GM23338 (cell line): Measurements from ENCODE around the gene CCNYL1. TPM values are rescaled to one million over a fixed set of nuclear protein-coding genes. Genes with fewer than 3 reads are reported as not detected.

Experiments used
- ATAC-seq: fragments of 200-7000 bp; cut with Tn5 transposase; 3 replicates; pipeline ENCODE4 v1.9.1; 2020
- DNase-seq: peaks from one replicate; pipeline ENCODE4 v3.0.0-alpha.2; 2015; ENCODE audit warnings: low spot score
- H2AFZ ChIP-seq: fragments of 200-600 bp; sonication (generic); 2 replicates; pipeline ENCODE4 v1.8.0; 2016; ENCODE audit warnings: antibody characterized with exemption, mild to moderate bottlenecking, moderate library complexity
- H3F3A ChIP-seq: fragments of 200-600 bp; sonication (generic); replicated peaks from 2 replicates; pipeline ENCODE4 v1.8.0; 2017; ENCODE audit warnings: antibody characterized with exemption, mixed run types, low read depth
- H3K27ac ChIP-seq: fragments of 200-600 bp; sonication (generic); 2 replicates; pipeline ENCODE4 v1.6.1; 2016; ENCODE audit warnings: low read depth
- H3K27me3 ChIP-seq: fragments of 200-600 bp; sonication (generic); 2 replicates; pipeline ENCODE4 v1.8.0; 2016; ENCODE audit warnings: mild to moderate bottlenecking, mixed run types, moderate library complexity; ENCODE audit not compliant: insufficient read depth
- H3K36me3 ChIP-seq: fragments of 200-600 bp; sonication (generic); 2 replicates; pipeline ENCODE4 v1.8.0; 2016; ENCODE audit warnings: mild to moderate bottlenecking; ENCODE audit not compliant: insufficient read depth
- H3K4me1 ChIP-seq: fragments of 200-600 bp; sonication (generic); 2 replicates; pipeline ENCODE4 v1.8.0; 2016; ENCODE audit warnings: mild to moderate bottlenecking, moderate library complexity; ENCODE audit not compliant: insufficient read depth
- H3K4me2 ChIP-seq: fragments of 200-600 bp; sonication (generic); 2 replicates; pipeline ENCODE4 v1.7.1; 2017; ENCODE audit warnings: mixed run types
- H3K4me3 ChIP-seq: fragments of 200-600 bp; sonication (generic); 2 replicates; pipeline ENCODE4 v1.6.1; 2016; ENCODE audit warnings: mixed run types
- H3K79me2 ChIP-seq: fragments of 200-600 bp; sonication (generic); replicated peaks from 2 replicates; pipeline ENCODE4 v1.8.0; 2017; ENCODE audit warnings: mild to moderate bottlenecking; ENCODE audit not compliant: insufficient read depth
- H3K9me2 ChIP-seq: fragments of 200-600 bp; sonication (generic); 2 replicates; pipeline ENCODE4 v1.8.0; 2017; ENCODE audit not compliant: insufficient read depth
- H4K20me1 ChIP-seq: fragments of 200-600 bp; sonication (generic); replicated peaks from 2 replicates; pipeline ENCODE4 v1.8.0; 2017; ENCODE audit warnings: mild to moderate bottlenecking; ENCODE audit not compliant: insufficient read depth
- H3K27ac Mint-ChIP-seq: 2 replicates; pipeline ENCODE4 v1.8.0; 2020; ENCODE audit warnings: inconsistent platforms, mild to moderate bottlenecking, moderate library complexity, mixed read lengths
- H3K27me3 Mint-ChIP-seq: 3 replicates; pipeline ENCODE4 v1.8.0; 2022; ENCODE audit warnings: low read depth, mild to moderate bottlenecking, moderate library complexity, mixed read lengths, inconsistent platforms; ENCODE audit not compliant: insufficient read depth, poor library complexity
- H3K36me3 Mint-ChIP-seq: 3 replicates; pipeline ENCODE4 v1.8.0; 2021; ENCODE audit warnings: low read depth, mild to moderate bottlenecking, inconsistent platforms, moderate library complexity, mixed read lengths
- H3K4me1 Mint-ChIP-seq: 3 replicates; pipeline ENCODE4 v1.8.0; 2020; ENCODE audit warnings: mild to moderate bottlenecking, inconsistent platforms, mixed read lengths
- H3K4me3 Mint-ChIP-seq: 3 replicates; pipeline ENCODE4 v1.8.0; 2021; ENCODE audit warnings: moderate library complexity, mild to moderate bottlenecking, inconsistent platforms, mixed read lengths
- H3K9me3 Mint-ChIP-seq: 3 replicates; pipeline ENCODE4 v1.8.0; 2020; ENCODE audit warnings: moderate library complexity, mild to moderate bottlenecking, inconsistent platforms, mixed read lengths
- EZH2 ChIP-seq: fragments of 200-600 bp; sonication (generic); IDR thresholded peaks from one replicate; pipeline ENCODE4 v1.8.0; 2017; ENCODE audit warnings: antibody characterized with exemption, mild to moderate bottlenecking, low read depth; ENCODE audit not compliant: unreplicated experiment
- JUNB ChIP-seq: IDR thresholded peaks from one replicate; pipeline ENCODE4 v1.6.1; 2016; ENCODE audit warnings: antibody characterized with exemption; ENCODE audit not compliant: unreplicated experiment
- POLR2AphosphoS5 ChIP-seq: IDR thresholded peaks from 2 replicates; pipeline ENCODE4 v1.6.1; 2016; ENCODE audit warnings: antibody characterized with exemption, low read depth
- STAT1 ChIP-seq: IDR thresholded peaks from one replicate; pipeline ENCODE4 v1.6.1; 2016; ENCODE audit warnings: antibody characterized with exemption; ENCODE audit not compliant: unreplicated experiment
- polyA plus RNA-seq: library from polyadenylated mRNA; unstranded; fragments of >200 nt; fragmentation: Nextera tagmentation; extraction: Ambion mirVana; gene quantifications from 2 replicates; pipeline ENCODE4 v1.2.1, GENCODE V29; 2016
- total RNA-seq: library from RNA; depleted of rRNA; stranded (reverse); fragments of >200 nt; shearing (Covaris generic); gene quantifications from 2 replicates; pipeline ENCODE4 v1.2.3, GENCODE V29; 2014
- TF ChIP-seq, protein P1 (sequence below): IDR thresholded peaks from one replicate; pipeline ENCODE4 v1.6.1; 2018; ENCODE audit warnings: antibody characterized with exemption; ENCODE audit not compliant: unreplicated experiment
- TF ChIP-seq, protein P2 (sequence below): IDR thresholded peaks from 2 replicates; pipeline ENCODE4 v1.6.1; 2016; ENCODE audit warnings: antibody characterized with exemption
- TF ChIP-seq, protein P3 (sequence below): fragments of 250-450 bp; sonication (Bioruptor Pico); IDR thresholded peaks from 2 replicates; pipeline ENCODE4 v1.5.0; 2020; ENCODE audit warnings: mild to moderate bottlenecking, moderate library complexity

CCNYL1 gene
- total and polyA plus RNA-seq, 2 experiments from 2014 or later = 19.6 to 32.1 TPM

DNA sequence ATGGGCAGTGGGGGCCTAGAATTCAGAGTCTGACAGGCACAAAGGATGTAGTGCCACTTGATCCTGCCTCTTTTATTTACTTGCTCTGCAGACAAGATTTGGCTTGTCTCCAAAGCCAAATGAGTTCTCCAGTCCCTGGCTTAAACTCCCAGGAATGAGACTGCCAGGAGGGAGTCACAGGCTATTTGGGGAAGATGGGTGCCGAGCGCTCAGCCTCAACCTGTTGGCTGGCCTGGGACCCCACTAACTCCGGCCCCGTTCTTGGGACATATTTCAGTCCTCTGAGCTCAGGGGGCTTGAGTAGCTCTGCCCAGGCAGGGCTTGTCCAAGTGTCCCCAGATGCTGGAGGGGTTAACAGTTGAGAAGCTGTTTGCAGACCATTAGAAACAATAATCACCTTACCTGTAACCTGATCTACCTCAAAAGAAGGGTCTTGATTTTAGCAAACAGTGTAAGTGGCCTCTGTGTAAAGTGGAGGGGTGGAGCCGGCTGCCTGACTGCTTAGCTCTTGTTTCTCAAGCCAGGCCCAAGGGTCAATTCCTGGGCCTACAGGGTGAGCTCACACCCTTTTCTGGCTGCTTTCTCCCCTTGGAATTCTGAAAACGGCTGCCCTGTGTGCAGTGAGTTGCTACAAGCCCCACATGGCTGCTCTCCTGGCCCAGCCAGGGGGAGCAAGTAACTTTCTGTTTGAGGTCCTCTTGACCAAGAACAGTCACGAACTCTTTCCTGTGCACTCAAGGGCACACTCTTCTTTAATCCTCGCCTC lies 85.3 kb downstream of the CCNYL1 start:
- Histone ChIP-seq H3K27ac (peak overlapping the region; percentile 93), H3F3A (0 out of 2 replicates have a peak, but pooled peaks cover 6% of the 10 kb centered on the region), H3K4me2 (peak overlapping the region; percentile 60), H3K9me2 (peaks cover 3% of the 10 kb centered on the region; the same call in 1 of the 2 replicates), H4K20me1 (no peaks in the 10 kb centered on the region), H3K79me2 (no peaks in the 10 kb centered on the region), H3K4me3 (no peak overlapping the region), H3K27me3 (no peaks in the 10 kb centered on the region), H3K36me3 (no peaks in the 10 kb centered on the region), H3K4me1 (peaks cover 31% of the 10 kb centered on the region), H2AFZ (peak overlapping the region; percentile 24; the same call in 1 of the 2 replicates)
- no peaks in the 10 kb centered on the region; the same call in 2 of the 3 replicates for H3K9me3 Mint-ChIP-seq
- ATAC-seq (peak; percentile 90), DNase-seq (peak; percentile 75)
- H3K27me3 Mint-ChIP-seq = peaks cover 8% of the 10 kb centered on the region
- no peaks in the 10 kb centered on the region for H3K36me3 Mint-ChIP-seq
- TF ChIP-seq STAT1 (no peak), EZH2 (no peak), POLR2AphosphoS5 (no peak), JUNB (no peak)
- TF ChIP-seq, protein P1, sequence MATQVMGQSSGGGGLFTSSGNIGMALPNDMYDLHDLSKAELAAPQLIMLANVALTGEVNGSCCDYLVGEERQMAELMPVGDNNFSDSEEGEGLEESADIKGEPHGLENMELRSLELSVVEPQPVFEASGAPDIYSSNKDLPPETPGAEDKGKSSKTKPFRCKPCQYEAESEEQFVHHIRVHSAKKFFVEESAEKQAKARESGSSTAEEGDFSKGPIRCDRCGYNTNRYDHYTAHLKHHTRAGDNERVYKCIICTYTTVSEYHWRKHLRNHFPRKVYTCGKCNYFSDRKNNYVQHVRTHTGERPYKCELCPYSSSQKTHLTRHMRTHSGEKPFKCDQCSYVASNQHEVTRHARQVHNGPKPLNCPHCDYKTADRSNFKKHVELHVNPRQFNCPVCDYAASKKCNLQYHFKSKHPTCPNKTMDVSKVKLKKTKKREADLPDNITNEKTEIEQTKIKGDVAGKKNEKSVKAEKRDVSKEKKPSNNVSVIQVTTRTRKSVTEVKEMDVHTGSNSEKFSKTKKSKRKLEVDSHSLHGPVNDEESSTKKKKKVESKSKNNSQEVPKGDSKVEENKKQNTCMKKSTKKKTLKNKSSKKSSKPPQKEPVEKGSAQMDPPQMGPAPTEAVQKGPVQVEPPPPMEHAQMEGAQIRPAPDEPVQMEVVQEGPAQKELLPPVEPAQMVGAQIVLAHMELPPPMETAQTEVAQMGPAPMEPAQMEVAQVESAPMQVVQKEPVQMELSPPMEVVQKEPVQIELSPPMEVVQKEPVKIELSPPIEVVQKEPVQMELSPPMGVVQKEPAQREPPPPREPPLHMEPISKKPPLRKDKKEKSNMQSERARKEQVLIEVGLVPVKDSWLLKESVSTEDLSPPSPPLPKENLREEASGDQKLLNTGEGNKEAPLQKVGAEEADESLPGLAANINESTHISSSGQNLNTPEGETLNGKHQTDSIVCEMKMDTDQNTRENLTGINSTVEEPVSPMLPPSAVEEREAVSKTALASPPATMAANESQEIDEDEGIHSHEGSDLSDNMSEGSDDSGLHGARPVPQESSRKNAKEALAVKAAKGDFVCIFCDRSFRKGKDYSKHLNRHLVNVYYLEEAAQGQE = no peak
- TF ChIP-seq, protein P2, sequence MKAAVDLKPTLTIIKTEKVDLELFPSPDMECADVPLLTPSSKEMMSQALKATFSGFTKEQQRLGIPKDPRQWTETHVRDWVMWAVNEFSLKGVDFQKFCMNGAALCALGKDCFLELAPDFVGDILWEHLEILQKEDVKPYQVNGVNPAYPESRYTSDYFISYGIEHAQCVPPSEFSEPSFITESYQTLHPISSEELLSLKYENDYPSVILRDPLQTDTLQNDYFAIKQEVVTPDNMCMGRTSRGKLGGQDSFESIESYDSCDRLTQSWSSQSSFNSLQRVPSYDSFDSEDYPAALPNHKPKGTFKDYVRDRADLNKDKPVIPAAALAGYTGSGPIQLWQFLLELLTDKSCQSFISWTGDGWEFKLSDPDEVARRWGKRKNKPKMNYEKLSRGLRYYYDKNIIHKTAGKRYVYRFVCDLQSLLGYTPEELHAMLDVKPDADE = no peak
- TF ChIP-seq, protein P3, sequence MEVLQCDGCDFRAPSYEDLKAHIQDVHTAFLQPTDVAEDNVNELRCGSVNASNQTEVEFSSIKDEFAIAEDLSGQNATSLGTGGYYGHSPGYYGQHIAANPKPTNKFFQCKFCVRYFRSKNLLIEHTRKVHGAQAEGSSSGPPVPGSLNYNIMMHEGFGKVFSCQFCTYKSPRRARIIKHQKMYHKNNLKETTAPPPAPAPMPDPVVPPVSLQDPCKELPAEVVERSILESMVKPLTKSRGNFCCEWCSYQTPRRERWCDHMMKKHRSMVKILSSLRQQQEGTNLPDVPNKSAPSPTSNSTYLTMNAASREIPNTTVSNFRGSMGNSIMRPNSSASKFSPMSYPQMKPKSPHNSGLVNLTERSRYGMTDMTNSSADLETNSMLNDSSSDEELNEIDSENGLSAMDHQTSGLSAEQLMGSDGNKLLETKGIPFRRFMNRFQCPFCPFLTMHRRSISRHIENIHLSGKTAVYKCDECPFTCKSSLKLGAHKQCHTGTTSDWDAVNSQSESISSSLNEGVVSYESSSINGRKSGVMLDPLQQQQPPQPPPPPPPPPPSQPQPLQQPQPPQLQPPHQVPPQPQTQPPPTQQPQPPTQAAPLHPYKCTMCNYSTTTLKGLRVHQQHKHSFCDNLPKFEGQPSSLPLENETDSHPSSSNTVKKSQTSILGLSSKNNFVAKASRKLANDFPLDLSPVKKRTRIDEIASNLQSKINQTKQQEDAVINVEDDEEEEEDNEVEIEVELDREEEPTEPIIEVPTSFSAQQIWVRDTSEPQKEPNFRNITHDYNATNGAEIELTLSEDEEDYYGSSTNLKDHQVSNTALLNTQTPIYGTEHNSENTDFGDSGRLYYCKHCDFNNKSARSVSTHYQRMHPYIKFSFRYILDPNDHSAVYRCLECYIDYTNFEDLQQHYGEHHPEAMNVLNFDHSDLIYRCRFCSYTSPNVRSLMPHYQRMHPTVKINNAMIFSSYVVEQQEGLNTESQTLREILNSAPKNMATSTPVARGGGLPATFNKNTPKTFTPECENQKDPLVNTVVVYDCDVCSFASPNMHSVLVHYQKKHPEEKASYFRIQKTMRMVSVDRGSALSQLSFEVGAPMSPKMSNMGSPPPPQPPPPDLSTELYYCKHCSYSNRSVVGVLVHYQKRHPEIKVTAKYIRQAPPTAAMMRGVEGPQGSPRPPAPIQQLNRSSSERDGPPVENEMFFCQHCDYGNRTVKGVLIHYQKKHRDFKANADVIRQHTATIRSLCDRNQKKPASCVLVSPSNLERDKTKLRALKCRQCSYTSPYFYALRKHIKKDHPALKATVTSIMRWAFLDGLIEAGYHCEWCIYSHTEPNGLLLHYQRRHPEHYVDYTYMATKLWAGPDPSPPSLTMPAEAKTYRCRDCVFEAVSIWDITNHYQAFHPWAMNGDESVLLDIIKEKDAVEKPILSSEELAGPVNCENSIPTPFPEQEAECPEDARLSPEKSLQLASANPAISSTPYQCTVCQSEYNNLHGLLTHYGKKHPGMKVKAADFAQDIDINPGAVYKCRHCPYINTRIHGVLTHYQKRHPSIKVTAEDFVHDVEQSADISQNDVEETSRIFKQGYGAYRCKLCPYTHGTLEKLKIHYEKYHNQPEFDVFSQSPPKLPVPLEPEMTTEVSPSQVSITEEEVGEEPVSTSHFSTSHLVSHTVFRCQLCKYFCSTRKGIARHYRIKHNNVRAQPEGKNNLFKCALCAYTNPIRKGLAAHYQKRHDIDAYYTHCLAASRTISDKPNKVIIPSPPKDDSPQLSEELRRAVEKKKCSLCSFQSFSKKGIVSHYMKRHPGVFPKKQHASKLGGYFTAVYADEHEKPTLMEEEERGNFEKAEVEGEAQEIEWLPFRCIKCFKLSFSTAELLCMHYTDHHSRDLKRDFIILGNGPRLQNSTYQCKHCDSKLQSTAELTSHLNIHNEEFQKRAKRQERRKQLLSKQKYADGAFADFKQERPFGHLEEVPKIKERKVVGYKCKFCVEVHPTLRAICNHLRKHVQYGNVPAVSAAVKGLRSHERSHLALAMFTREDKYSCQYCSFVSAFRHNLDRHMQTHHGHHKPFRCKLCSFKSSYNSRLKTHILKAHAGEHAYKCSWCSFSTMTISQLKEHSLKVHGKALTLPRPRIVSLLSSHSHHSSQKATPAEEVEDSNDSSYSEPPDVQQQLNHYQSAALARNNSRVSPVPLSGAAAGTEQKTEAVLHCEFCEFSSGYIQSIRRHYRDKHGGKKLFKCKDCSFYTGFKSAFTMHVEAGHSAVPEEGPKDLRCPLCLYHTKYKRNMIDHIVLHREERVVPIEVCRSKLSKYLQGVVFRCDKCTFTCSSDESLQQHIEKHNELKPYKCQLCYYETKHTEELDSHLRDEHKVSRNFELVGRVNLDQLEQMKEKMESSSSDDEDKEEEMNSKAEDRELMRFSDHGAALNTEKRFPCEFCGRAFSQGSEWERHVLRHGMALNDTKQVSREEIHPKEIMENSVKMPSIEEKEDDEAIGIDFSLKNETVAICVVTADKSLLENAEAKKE (CRISPR knock-in tag) = no peak
- H3K4me3 Mint-ChIP-seq = no peak overlapping the region
- H3K4me1 Mint-ChIP-seq = peaks cover 27% of the 10 kb centered on the region
- peak overlapping the region; percentile 94 for H3K27ac Mint-ChIP-seq
